Activated B cell treated with CpG ODN at 0.5 μM for 24 hours (primary cell): ENCODE data around the gene CD244. TPM values are rescaled to one million over a fixed set of nuclear protein-coding genes. Genes with fewer than 3 reads are reported as not detected.
"Not testable (repeated sequence)": the region's sequence is repeated elsewhere in the genome, so short reads cannot be mapped to it uniquely, and the experiment has no call there.

ENCODE experiments used
- ATAC-seq: fragments of 200-7000 bp; cut with Tn5 transposase; one replicate; pipeline ENCODE4 v1.10.0; 2021; ENCODE audit warnings: low read depth, mild to moderate bottlenecking, moderate library complexity
- CTCF ChIA-PET: fragments of 350-600 bp; sonication (Branson Sonifier 250); formaldehyde crosslinking; loops from one replicate; lab custom pipeline; 2021; ENCODE audit warnings: antibody characterized with exemption; lab: Charles Lee
- POLR2A ChIA-PET: fragments of 350-600 bp; sonication (Branson Sonifier 250); formaldehyde crosslinking; loops from one replicate; lab custom pipeline; 2021; ENCODE audit warnings: antibody characterized with exemption; lab: Charles Lee
- DNase-seq: peaks from one replicate; pipeline ENCODE4 v3.0.0; 2022
- H3K27ac Mint-ChIP-seq: one replicate; pipeline ENCODE4 v1.8.0; 2020; ENCODE audit warnings: mixed read lengths
- H3K27me3 Mint-ChIP-seq: one replicate; pipeline ENCODE4 v1.8.0; 2021; ENCODE audit warnings: mixed read lengths
- H3K36me3 Mint-ChIP-seq: one replicate; pipeline ENCODE4 v1.8.0; 2021; ENCODE audit warnings: low read depth, mixed read lengths
- H3K4me1 Mint-ChIP-seq: one replicate; pipeline ENCODE4 v1.8.0; 2021; ENCODE audit warnings: mixed read lengths
- H3K4me3 Mint-ChIP-seq: one replicate; pipeline ENCODE4 v1.8.0; 2020; ENCODE audit warnings: mild to moderate bottlenecking, mixed read lengths
- H3K9me3 Mint-ChIP-seq: one replicate; pipeline ENCODE4 v1.8.0; 2020; ENCODE audit warnings: mixed read lengths
- intact Hi-C: fragments of 100-400 bp; cut with micrococcal nuclease; formaldehyde crosslinking; loops from one replicate; pipeline ENCODE4 v1.15.1; 2024
- total RNA-seq: library from RNA; stranded (reverse); gene quantifications from 2 replicates; pipeline ENCODE4 v1.2.3, GENCODE V29; 2022
- TF ChIP-seq, protein P1 (sequence below): fragments of 200-600 bp; IDR thresholded peaks from one replicate; pipeline ENCODE4 v1.8.0; 2022; ENCODE audit warnings: antibody characterized with exemption, mild to moderate bottlenecking

The CD244 gene
- total RNA-seq, 1 donor from 2014 or later: not detected

DNA sequence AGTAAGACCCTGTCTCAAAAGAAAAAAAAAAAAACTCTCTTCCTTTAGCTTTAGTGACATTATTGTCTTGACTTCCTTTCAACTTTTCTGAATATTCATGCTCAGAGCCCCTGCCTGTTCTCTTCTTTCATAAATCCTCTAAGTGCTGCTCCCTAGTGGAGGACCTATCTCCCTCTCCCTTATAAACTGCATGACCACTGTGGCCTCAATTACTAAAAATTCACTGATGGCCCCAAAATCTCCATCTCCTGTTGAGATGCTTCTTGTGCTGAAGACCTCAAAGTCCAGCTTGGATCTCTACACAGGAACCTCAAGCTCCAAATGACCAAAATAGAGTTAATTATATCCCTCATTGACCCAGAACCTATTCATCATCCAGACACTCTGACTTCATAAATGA is 14.5 kb upstream of the CD244 start:
- no peak for DNase-seq

GRCh38 chr1:160876311-160876710 is 13.6 kb upstream of the CD244 start:
- DNase-seq: no peak
- ChIA-PET CTCF (interaction anchor here (0.7 to 2.2 kb wide), 3 partner anchors 15 to 99 kb away, joined by 3 to 5 read pairs (median 4); no protein-coding TSS in a partner anchor), POLR2A (no interaction called here)
- Mint-ChIP-seq H3K36me3 (no peaks in the 10 kb centered on the region), H3K27me3 (peaks cover 6% of the 10 kb centered on the region), H3K9me3 (no peaks in the 10 kb centered on the region), H3K4me1 (peaks cover 14% of the 10 kb centered on the region), H3K4me3 (no peak overlapping the region), H3K27ac (peak overlapping the region; percentile 12)
- intact Hi-C loops: loop anchor here (2.0 kb wide), 1 partner anchor 150 kb away; no protein-coding TSS in a partner anchor
- no peak for ATAC-seq
- TF ChIP-seq, protein P1, sequence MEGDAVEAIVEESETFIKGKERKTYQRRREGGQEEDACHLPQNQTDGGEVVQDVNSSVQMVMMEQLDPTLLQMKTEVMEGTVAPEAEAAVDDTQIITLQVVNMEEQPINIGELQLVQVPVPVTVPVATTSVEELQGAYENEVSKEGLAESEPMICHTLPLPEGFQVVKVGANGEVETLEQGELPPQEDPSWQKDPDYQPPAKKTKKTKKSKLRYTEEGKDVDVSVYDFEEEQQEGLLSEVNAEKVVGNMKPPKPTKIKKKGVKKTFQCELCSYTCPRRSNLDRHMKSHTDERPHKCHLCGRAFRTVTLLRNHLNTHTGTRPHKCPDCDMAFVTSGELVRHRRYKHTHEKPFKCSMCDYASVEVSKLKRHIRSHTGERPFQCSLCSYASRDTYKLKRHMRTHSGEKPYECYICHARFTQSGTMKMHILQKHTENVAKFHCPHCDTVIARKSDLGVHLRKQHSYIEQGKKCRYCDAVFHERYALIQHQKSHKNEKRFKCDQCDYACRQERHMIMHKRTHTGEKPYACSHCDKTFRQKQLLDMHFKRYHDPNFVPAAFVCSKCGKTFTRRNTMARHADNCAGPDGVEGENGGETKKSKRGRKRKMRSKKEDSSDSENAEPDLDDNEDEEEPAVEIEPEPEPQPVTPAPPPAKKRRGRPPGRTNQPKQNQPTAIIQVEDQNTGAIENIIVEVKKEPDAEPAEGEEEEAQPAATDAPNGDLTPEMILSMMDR: no peak

More for the DNA sequence above, 14.5 kb upstream of the CD244 start:
- ChIA-PET POLR2A (no interaction called here), CTCF (interaction anchor here (0.5 to 2.2 kb wide), 6 partner anchors 16 to 100 kb away, joined by 3 to 5 read pairs (median 4); no protein-coding TSS in a partner anchor)
- Mint-ChIP-seq H3K27ac (no peak overlapping the region), H3K4me3 (no peak overlapping the region), H3K27me3 (peaks cover 6% of the 10 kb centered on the region), H3K36me3 (no peaks in the 10 kb centered on the region), H3K4me1 (peaks cover 14% of the 10 kb centered on the region), H3K9me3 (no peaks in the 10 kb centered on the region)
- intact Hi-C loops: loop anchor here (1.0 to 2.0 kb wide), 2 partner anchors 40 to 150 kb away; no protein-coding TSS in a partner anchor
- ATAC-seq: peak; percentile 28
- TF ChIP-seq, protein P1: no peak

GRCh38 chr1:160875591-160875990 is 12.9 kb upstream of the CD244 start:
- POLR2A ChIA-PET, H3K27me3 Mint-ChIP-seq, intact Hi-C loops, H3K36me3 Mint-ChIP-seq, H3K4me3 Mint-ChIP-seq, ATAC-seq, H3K9me3 Mint-ChIP-seq, DNase-seq, CTCF ChIA-PET: not testable (repeated sequence)
- peak overlapping the region; percentile 21 for H3K27ac Mint-ChIP-seq
- peaks cover 14% of the 10 kb centered on the region for H3K4me1 Mint-ChIP-seq

GRCh38 chr1:160874935-160875334 is 12.2 kb upstream of the CD244 start:
- peaks cover 14% of the 10 kb centered on the region for H3K4me1 Mint-ChIP-seq
- ATAC-seq (peak; percentile 47), DNase-seq (no peak)
- intact Hi-C loops: no loop called here
- TF ChIP-seq, protein P1: no peak
- ChIA-PET POLR2A (no interaction called here), CTCF (no interaction called here)
- no peaks in the 10 kb centered on the region for H3K36me3 Mint-ChIP-seq
- no peaks in the 10 kb centered on the region for H3K9me3 Mint-ChIP-seq
- H3K4me3 Mint-ChIP-seq: no peak overlapping the region
- no peak overlapping the region for H3K27ac Mint-ChIP-seq
- peaks cover 6% of the 10 kb centered on the region for H3K27me3 Mint-ChIP-seq

DNA sequence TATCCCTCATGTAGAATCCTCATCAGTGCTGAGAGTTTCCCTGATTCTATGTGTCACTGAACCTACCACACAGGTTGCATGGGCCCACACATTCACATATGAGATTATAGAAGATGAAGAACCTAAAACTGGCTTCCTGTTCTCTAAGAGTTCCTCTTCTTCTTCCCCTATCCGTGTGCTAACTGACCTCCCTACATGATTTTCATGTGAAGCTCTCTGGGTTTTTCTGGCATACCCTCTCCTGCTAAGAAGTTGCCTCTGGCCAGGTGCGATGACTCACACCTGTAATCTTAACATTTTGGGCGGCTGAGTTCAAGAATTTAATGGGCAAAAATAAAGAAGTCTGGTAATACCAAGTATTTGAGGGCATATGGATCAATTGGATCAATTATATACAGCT is 5.5 kb upstream of the CD244 start:
- intact Hi-C loops: no loop called here
- TF ChIP-seq, protein P1: no peak
- ATAC-seq (no peak), DNase-seq (no peak)
- Mint-ChIP-seq H3K4me3 (no peak overlapping the region), H3K36me3 (no peaks in the 10 kb centered on the region), H3K27me3 (peaks cover under 1% of the 10 kb centered on the region), H3K4me1 (peaks cover 18% of the 10 kb centered on the region), H3K9me3 (no peaks in the 10 kb centered on the region), H3K27ac (no peak overlapping the region)
- CTCF ChIA-PET: no interaction called here
- POLR2A ChIA-PET: no interaction called here

GRCh38 chr1:160867651-160868050 is 5.0 kb upstream of the CD244 start:
- DNase-seq, H3K27me3 Mint-ChIP-seq, ATAC-seq, H3K9me3 Mint-ChIP-seq, POLR2A ChIA-PET, CTCF ChIA-PET, intact Hi-C loops, H3K4me3 Mint-ChIP-seq, H3K36me3 Mint-ChIP-seq: not testable (repeated sequence)
- Mint-ChIP-seq H3K27ac (peak overlapping the region; percentile 2), H3K4me1 (peaks cover 23% of the 10 kb centered on the region)
